H9 (cell line): ENCODE measurements around the gene POLR2L. TPM values are rescaled to one million over a fixed set of nuclear protein-coding genes. Genes with fewer than 3 reads are reported as not detected.

Source experiments
- DNase-seq: peaks from one replicate; pipeline ENCODE4 v3.0.0-alpha.2; 2017
- H2AFZ ChIP-seq: one replicate; pipeline ENCODE4 v1.6.1; 2013; ENCODE audit warnings: mild to moderate bottlenecking, low read length, control low read depth, moderate library complexity
- H2AK5ac ChIP-seq: 2 replicates; pipeline ENCODE4 v1.6.1; 2013; ENCODE audit warnings: low read length, control low read depth, mixed read lengths; ENCODE audit not compliant: insufficient read length
- H2BK120ac ChIP-seq: one replicate; pipeline ENCODE4 v1.6.1; 2013; ENCODE audit warnings: low read depth, mild to moderate bottlenecking, low read length, control low read depth, inconsistent platforms; ENCODE audit not compliant: poor library complexity, severe bottlenecking
- H2BK12ac ChIP-seq: 2 replicates; pipeline ENCODE4 v1.6.1; 2013; ENCODE audit warnings: low read length, control low read depth, mixed read lengths, low read depth; ENCODE audit not compliant: insufficient read length
- H2BK15ac ChIP-seq: 2 replicates; pipeline ENCODE4 v1.6.1; 2013; ENCODE audit warnings: low read depth, low read length, control low read depth
- H2BK20ac ChIP-seq: one replicate; pipeline ENCODE4 v1.6.1; 2013; ENCODE audit warnings: low read depth, mild to moderate bottlenecking, low read length, control low read depth, inconsistent platforms; ENCODE audit not compliant: poor library complexity, severe bottlenecking
- H2BK5ac ChIP-seq: 2 replicates; pipeline ENCODE4 v1.6.1; 2013; ENCODE audit warnings: low read length, control low read depth, mixed read lengths; ENCODE audit not compliant: insufficient read length
- H3K14ac ChIP-seq: 2 replicates; pipeline ENCODE4 v1.6.1; 2013; ENCODE audit warnings: low read length, control low read depth; ENCODE audit not compliant: insufficient read depth
- H3K18ac ChIP-seq: 2 replicates; pipeline ENCODE4 v1.6.1; 2013; ENCODE audit warnings: low read depth, mild to moderate bottlenecking, mixed read lengths, low read length, control low read depth; ENCODE audit not compliant: insufficient read length
- H3K23ac ChIP-seq: 2 replicates; pipeline ENCODE4 v1.6.1; 2013; ENCODE audit warnings: low read length, control low read depth, mixed read lengths, low read depth; ENCODE audit not compliant: insufficient read length
- H3K23me2 ChIP-seq: 2 replicates; pipeline ENCODE4 v1.6.1; 2013; ENCODE audit warnings: low read depth, mild to moderate bottlenecking, mixed read lengths, low read length, control low read depth; ENCODE audit not compliant: insufficient read length, poor library complexity, severe bottlenecking
- H3K27ac ChIP-seq: 2 replicates; pipeline ENCODE4 v1.5.1; 2013; ENCODE audit warnings: low read length, control low read depth, mixed read lengths, low read depth; ENCODE audit not compliant: insufficient read length
- H3K27me3 ChIP-seq: 2 replicates; pipeline ENCODE4 v1.6.1; 2013; ENCODE audit warnings: low read length, control low read depth, inconsistent platforms; ENCODE audit not compliant: insufficient read depth
- H3K4ac ChIP-seq: 2 replicates; pipeline ENCODE4 v1.6.1; 2013; ENCODE audit warnings: low read depth, mild to moderate bottlenecking, control low read depth, inconsistent platforms, low read length, moderate library complexity
- H3K4me1 ChIP-seq: 2 replicates; pipeline ENCODE4 v1.6.1; 2013; ENCODE audit warnings: low read length, control low read depth, inconsistent platforms; ENCODE audit not compliant: insufficient read depth
- H3K4me2 ChIP-seq: 2 replicates; pipeline ENCODE4 v1.6.1; 2013; ENCODE audit warnings: low read length, control low read depth, mixed read lengths; ENCODE audit not compliant: insufficient read length, insufficient read depth
- H3K56ac ChIP-seq: 2 replicates; pipeline ENCODE4 v1.6.1; 2013; ENCODE audit warnings: low read depth, mild to moderate bottlenecking, mixed read lengths, low read length, control low read depth; ENCODE audit not compliant: insufficient read length
- H3K79me1 ChIP-seq: 2 replicates; pipeline ENCODE4 v1.6.1; 2013; ENCODE audit warnings: low read depth, mild to moderate bottlenecking, moderate library complexity, low read length, control low read depth, inconsistent platforms; ENCODE audit not compliant: insufficient read depth, poor library complexity, severe bottlenecking
- H3K79me2 ChIP-seq: 2 replicates; pipeline ENCODE4 v1.6.1; 2013; ENCODE audit warnings: low read length, control low read depth, inconsistent platforms; ENCODE audit not compliant: insufficient read depth
- H3K9ac ChIP-seq: 2 replicates; pipeline ENCODE4 v1.6.1; 2013; ENCODE audit warnings: low read length, control low read depth, mixed read lengths; ENCODE audit not compliant: insufficient read length; ENCODE audit errors: extremely low read depth
- H3K9me3 ChIP-seq: one replicate; pipeline ENCODE4 v1.6.1; 2013; ENCODE audit warnings: low read depth, low read length, inconsistent platforms; ENCODE audit not compliant: control insufficient read depth
- H3T11ph ChIP-seq: one replicate; pipeline ENCODE4 v1.6.1; 2013; ENCODE audit warnings: mild to moderate bottlenecking, low read length, control low read depth, inconsistent platforms
- H4K20me1 ChIP-seq: one replicate; pipeline ENCODE4 v1.6.1; 2013; ENCODE audit not compliant: control insufficient read depth, insufficient read length, insufficient read depth
- H4K5ac ChIP-seq: 2 replicates; pipeline ENCODE4 v1.6.1; 2013; ENCODE audit warnings: low read depth, mild to moderate bottlenecking, mixed read lengths, low read length, control low read depth; ENCODE audit not compliant: insufficient read length
- H4K8ac ChIP-seq: replicated peaks from 2 replicates; pipeline ENCODE4 v1.6.1; 2013; ENCODE audit warnings: low read length, control low read depth, mixed read lengths, low read depth; ENCODE audit not compliant: insufficient read length
- H4K91ac ChIP-seq: 2 replicates; pipeline ENCODE4 v1.6.1; 2013; ENCODE audit warnings: low read depth, mild to moderate bottlenecking, moderate library complexity, mixed read lengths, low read length, control low read depth; ENCODE audit not compliant: insufficient read length
- H3K27ac Mint-ChIP-seq, 3 experiments: 2 replicates in 2 of 3; 3 replicates in 1 of 3; pipeline ENCODE4 v1.8.0; 2020 to 2021; ENCODE audit warnings: mixed read lengths in 3 of 3, mild to moderate bottlenecking in 1 of 3, moderate library complexity in 1 of 3
- H3K27me3 Mint-ChIP-seq: 2 replicates; pipeline ENCODE4 v1.8.0; 2021; ENCODE audit warnings: low read depth, mild to moderate bottlenecking, moderate library complexity, mixed read lengths
- H3K36me3 Mint-ChIP-seq, 3 experiments: 2 replicates in 2 of 3; 3 replicates in 1 of 3; pipeline ENCODE4 v1.8.0; 2020 to 2021; ENCODE audit warnings: low read depth in 3 of 3, mixed read lengths in 3 of 3; ENCODE audit not compliant: insufficient read depth in 1 of 3
- H3K4me1 Mint-ChIP-seq, 2 experiments: 2 replicates each; pipeline ENCODE4 v1.8.0; 2020; ENCODE audit warnings: mixed read lengths in 2 of 2
- H3K4me3 Mint-ChIP-seq, 2 experiments: 2 replicates in 1 of 2; 3 replicates in 1 of 2; pipeline ENCODE4 v1.8.0; 2020 to 2021; ENCODE audit warnings: mild to moderate bottlenecking in 2 of 2, mixed read lengths in 2 of 2, moderate library complexity in 1 of 2
- H3K9me3 Mint-ChIP-seq, 2 experiments: 2 replicates in 1 of 2; 3 replicates in 1 of 2; pipeline ENCODE4 v1.8.0; 2020; ENCODE audit warnings: mild to moderate bottlenecking in 2 of 2, mixed read lengths in 2 of 2, moderate library complexity in 1 of 2
- CTCF ChIP-seq: fragments of 200-600 bp; sonication (generic); conservative IDR thresholded peaks from 3 replicates; pipeline ENCODE4 v1.8.0; 2021; ENCODE audit warnings: antibody characterized with exemption, mild to moderate bottlenecking
- WGBS: extraction: QIAGEN DNeasy Blood & Tissue Kit; methylation state at CpG from one replicate; pipeline ENCODE4 v1.1.7; 2013; ENCODE audit warnings: missing lambda C conversion rate, low lambda C conversion rate, mixed read lengths; ENCODE audit not compliant: insufficient read length; ENCODE audit errors: extremely low coverage; 5-methylcytosine and 5-hydroxymethylcytosine counted together
- total RNA-seq: library from RNA; stranded (reverse); gene quantifications from 2 replicates; pipeline ENCODE4 v1.2.1, GENCODE V29; 2021

The POLR2L gene
- total RNA-seq, 1 experiment from 2014 or later = 135 TPM

- Histone ChIP-seq H2AK5ac (no peak overlapping the region), H2BK5ac (no peak overlapping the region), H3K79me2 (no peaks in the 10 kb centered on the region; the same call in 1 of the 2 replicates), H4K20me1 (no peaks in the 10 kb centered on the region), H4K8ac (no peak overlapping the region), H3K18ac (no peak overlapping the region), H3K4me1 (no peaks in the 10 kb centered on the region), H3K14ac (no peak overlapping the region), H3K23me2 (peaks cover 8% of the 10 kb centered on the region), H3K4ac (no peak overlapping the region), H3K9ac (no peak overlapping the region), H3K23ac (no peak overlapping the region), H4K91ac (no peak overlapping the region), H2BK15ac (no peak overlapping the region), H3K79me1 (no peaks in the 10 kb centered on the region), H3T11ph (no peak overlapping the region), H3K27ac (no peak overlapping the region), H2BK20ac (no peak overlapping the region), H2BK12ac (no peak overlapping the region), H3K27me3 (peaks cover 2% of the 10 kb centered on the region; the same call in 1 of the 2 replicates), H3K9me3 (no peaks in the 10 kb centered on the region), H3K56ac (no peak overlapping the region), H2BK120ac (no peak overlapping the region), H3K4me2 (no peak overlapping the region), H4K5ac (no peak overlapping the region), H2AFZ (no peak overlapping the region)
- no peak overlapping the region for H3K27ac Mint-ChIP-seq
- no peak overlapping the region for H3K4me3 Mint-ChIP-seq
- TF ChIP-seq CTCF = no peak
- no CpG with 5 or more reads among the region's 9 CpGs for WGBS
- no peak for DNase-seq
- peaks cover 7% of the 10 kb centered on the region for H3K27me3 Mint-ChIP-seq
- H3K9me3 Mint-ChIP-seq = no peaks in the 10 kb centered on the region
- peaks cover 21 to 35% of the 10 kb centered on the region in 2 experiments for H3K4me1 Mint-ChIP-seq
- peaks cover 10 to 54% (median 46%) of the 10 kb centered on the region in 3 experiments; a peak in 6 of 7 replicates for H3K36me3 Mint-ChIP-seq
These were observed 5.6 kb downstream of the POLR2L start for GRCh38 chr11:836700-837099.
